GM21529 (cell line): ENCODE measurements around the gene LPA.

ENCODE experiments used
- ATAC-seq: cut with Tn5 transposase; IDR thresholded peaks from one replicate; pipeline ENCODE4 v1.9.1; 2021; ENCODE audit not compliant: unreplicated experiment

The LPA gene

DNA sequence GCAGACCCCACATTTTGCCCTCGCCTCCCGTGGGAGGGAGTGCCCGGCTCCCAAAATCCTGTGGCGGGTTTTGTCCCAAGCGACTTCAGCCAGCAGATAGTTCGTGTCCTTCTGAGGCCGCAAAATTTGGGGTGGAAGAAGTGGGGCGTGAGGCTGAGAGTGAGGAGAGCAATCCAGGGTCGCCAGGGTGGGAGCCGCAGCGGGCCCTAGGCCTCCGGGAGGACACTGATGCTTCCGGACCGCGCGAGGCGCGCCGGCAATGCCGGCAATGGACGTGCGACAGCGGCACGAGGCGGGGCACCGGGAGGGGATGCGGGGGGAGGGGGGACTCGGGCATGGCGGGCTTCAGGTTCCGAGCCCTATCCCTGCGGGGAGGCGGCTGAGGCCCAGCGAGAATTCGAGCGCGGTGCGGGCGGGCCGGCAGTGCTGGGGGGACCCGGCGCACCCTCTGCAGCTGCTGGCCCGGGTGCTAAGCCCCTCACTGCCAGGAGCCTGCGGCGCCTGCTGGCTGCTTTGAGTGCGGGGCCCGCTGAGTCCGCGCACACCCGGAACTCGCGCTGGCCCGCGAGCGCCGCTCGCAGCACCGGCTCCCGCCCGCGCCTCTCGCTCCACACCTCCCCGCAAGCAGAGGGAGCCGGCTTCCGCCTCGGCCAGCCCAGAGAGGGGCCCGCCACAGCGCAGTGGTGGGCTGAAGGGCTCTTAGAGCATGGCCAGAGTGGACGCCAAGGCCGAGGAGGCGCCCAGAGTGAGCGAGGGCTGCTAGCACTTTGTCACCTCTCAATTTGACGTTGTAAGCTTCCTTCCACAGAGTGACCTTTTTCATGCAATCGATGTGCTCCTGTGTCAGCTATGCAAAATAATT lies 143.8 kb downstream of the LPA start:
- ATAC-seq, result peak; percentile 73

DNA sequence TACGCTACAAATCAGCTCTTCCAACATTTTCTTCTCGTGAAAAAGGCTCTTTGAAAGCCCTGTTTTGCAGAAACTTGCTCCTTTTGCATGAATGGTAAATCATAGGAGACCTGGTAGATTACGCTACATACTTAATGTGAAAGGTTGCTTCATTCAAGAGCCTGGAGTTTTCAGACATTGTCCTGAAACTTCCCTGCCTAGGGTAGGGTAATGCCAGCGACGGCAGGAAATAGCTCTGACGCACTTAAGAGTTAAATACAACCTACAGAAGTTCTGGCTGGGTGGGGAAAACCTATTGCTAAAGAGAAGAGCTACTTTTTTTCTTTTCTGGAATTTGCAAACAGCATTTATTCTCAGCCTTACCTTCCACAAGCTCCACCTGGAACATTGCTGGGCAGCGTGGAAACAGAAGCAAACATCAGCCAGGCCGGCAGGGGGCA lies 144.5 kb downstream of the LPA start:
- peak; percentile 82 for ATAC-seq

DNA sequence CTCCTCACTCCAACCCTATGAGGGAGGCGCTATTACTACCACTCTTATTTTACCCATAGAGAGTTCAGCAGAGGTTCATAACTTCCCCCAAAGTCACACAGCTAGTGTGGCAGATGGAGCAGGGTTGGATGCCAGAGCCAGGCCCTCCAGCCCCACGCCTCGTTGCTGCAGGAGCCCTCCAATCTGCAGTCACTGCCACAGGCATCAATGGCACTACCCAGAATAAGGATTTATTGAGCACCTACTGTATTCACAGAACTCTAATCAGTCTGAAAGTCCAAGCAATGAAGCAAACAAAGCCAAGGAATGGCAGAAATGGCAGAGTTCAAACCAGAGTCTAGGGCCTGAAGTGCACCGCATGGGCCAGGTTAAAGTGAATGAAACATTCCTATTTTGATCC lies 144.9 kb downstream of the LPA start:
- ATAC-seq, result no peak

DNA sequence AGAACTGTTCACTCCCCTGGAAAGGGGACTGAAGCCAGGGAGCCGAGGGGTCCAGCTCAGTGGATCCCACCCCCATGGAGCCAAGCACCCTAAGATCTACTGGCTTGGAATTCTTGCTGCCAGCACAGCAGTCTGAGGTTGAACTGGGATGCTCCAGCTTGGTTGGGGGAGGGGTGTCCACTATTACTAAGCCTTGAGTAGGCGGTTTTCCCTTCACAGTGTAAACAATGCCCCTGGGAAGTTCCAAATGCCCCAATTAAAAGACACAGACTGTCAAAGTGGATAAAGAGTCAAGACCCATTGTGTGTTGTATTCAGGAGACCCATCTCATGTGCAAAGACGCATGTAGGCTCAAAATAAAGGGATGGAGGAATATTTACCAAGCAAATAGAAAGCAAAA lies 150.2 kb downstream of the LPA start:
- ATAC-seq, result no peak

DNA sequence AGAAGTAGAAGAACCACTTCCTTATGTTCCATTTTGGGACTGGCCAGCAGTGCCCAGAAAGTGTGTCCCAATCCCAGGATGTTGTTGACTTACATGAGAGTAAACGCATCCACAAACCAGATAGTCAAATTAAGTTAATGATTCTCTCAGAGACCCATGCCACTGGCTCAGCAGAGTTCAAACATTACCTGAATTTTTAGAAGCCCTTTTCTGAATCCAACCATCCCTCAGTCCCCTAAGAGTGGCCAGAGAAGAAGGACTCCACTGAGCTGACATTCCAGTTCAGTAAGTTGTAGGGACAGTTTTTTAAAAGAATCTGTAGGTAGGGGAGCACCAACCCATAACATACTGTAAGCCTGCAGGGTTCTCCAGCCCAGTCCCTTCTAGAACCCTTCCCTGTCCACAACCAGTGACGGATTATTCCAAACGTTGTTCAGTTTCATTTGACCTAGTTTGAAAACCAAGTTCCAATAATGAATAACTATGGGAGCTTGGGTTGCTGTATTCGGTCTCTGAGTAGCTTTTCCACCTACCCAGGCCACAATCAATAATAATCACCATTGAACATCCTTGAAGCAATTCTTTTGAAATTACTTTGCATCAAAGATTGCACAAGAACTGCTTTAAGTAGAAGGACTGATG lies 153.0 kb downstream of the LPA start:
- no peak for ATAC-seq

DNA sequence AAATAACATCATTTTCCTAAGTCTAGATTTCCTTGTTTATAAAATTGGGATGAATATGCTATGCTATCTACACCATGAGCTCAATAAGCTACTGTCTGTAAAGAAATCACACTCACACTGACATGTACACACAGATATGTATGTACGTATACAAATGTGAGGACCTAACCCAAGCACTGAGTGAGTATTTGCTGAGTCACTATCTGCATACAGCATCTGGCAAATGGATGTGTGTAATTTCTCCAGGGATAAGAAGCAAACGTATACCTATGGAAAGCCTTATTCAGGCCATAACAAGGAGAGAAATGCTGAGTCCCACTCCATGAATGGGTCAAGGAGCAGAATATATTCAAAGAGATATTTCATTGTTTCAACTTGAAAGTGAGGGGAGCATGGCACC lies 153.9 kb downstream of the LPA start:
- ATAC-seq, result no peak

DNA sequence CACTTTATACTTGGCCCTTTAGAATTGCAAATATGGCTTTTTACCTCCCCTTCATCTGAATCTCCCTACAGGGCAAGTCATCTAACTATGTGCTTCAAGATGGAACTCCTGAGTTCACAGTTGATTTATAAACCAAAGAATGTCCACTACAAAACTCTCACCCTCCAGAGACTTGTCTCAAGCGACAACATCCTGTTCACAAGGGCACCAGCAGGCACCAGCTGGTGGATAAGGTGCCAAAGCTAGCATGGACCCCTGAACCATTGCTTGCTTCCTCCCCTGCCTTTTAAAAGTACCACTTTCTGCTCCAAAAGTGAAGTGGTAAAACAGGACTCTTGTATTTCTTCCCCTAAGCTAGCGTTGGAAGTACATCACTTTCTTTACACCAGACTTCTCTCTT lies 154.5 kb downstream of the LPA start:
- no peak for ATAC-seq

DNA sequence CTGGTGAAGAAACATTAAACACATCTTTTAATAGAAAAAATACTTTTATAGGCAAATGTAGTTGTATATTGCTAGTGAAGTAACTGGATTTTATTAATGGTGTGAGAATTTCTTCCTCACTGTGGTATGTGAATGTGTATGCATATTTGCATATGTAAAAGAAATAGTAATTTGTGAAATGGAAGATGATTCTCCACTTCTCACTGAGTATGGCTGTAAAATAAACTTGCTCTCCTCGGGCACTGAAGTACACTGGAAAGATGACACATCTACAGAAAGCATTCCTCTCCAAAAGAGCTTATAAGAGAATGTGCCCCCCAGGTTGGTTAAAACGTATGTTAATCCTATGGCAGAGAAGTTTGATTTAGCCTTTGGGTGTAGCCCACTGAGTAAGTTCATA lies 155.5 kb downstream of the LPA start:
- ATAC-seq, result no peak

DNA sequence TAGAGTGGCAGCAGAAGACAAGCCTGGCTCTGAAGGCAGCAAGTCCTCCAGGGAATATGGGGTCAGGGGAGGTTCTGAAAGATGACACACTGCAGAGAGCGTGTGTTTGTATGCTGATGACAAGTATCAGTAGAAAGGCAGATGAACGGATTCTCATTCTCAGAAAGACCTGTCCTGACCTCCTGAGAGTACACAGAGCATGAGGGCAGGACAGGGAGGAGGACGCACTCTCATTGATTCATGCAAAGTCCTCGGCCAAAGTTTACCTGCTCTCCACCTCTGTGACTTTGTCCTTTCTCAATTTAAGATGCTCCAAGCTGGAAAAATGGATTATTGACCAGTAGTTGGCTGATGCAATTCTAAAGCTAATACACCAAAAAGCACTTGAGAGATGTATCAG lies 156.7 kb downstream of the LPA start:
- no peak for ATAC-seq

DNA sequence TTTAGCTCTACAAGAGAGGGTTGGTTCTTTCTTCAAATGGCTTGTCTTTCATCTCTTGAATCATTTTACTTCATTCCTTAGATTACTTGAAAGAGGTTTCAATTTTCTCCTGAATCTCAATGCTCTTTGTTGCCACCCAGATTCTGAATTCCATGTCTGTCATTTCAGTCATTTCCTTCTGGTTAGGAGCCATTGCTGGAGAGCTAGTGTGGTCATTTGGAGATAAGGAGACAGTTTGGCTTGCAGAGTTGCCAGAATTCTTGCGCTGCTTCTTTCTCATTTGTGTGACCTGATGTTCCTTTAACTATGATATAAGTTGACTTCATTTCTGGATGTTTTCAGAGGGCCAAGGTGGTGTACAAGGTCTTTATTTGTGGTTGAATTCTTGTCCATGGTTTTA lies 158.1 kb downstream of the LPA start:
- ATAC-seq, result no peak

DNA sequence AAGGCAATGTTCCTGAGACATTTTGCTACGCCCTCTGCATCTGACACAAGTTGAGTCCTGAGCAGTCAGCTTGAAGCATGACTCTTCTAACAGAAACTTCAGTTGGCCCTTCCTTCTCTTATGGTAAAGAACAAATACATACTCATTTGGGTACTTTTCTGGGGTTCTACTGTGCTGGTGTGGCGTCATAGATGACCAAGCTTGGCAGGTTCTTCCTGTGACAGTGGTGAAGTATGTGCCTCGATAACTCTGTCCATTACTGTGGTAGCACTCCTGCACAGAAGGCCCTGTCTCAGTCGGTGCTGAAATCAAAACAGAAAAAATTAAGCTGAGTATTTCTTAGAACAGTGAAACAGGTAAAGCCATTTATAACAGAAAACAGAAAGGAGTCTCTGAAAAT lies 163.4 kb downstream of the LPA start:
- no peak for ATAC-seq

DNA sequence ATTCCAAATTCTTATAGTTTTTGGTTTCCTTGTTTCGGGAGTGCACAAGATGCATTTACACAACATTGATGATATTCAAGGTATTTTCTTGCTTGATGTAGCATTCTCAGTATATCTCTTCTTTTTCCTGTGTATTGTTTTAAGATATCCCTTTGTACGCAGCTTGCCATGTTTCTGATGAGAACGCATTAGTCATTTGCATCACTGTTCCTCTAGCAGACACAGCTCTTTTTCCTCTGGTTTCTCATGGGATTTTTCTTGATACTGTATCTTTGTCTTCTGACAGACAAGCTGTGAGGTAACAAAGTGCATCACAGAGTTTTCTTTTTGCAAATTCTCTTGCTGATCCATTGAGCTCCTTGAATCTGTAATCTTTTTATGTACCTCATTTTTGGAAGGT lies 169.5 kb downstream of the LPA start:
- no peak for ATAC-seq

DNA sequence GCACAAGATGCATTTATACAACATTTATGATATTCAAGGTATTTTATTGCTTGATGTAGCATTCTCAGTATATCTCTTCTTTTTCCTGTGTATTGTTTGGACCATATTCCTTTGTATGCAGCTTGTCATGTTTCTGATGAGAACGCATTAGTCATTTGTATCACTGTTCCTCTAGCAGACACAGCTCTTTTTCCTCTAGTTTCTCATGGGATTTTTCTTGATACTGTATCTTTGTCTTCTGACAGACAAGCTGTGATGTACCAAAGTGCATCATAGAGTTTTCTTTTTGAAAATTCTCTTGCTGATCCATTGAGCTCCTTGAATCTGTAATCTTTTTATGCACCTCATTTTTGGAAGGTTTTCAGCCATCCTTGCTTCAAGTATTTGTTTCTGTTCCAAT lies 175.0 kb downstream of the LPA start:
- ATAC-seq, result no peak

DNA sequence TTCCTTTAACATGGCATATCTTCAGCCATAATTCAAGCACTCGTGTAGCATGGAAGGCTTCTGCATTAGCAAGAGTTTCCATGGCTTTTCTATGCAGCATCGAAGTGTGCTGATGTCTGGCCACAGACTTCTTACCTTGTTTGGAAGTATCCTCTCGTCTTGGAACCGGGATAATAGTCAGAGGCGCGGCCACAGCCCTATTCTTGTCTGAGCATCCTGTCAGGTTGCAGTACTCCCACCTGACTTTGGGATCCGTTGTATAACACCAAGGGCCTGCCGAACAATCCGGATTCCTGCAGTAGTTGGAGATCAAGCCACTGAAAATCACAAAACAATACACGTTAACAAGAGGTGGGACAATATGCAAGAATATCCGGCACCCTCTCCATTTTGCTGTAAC lies 177.0 kb downstream of the LPA start:
- no peak for ATAC-seq
